Iris pigment epithelial cell (primary cell): Measurements from ENCODE around the gene ERVK3-1.

Experiments
- DNase-seq: peaks from one replicate; pipeline ENCODE4 v3.0.0-alpha.2; 2011; ENCODE audit warnings: low read depth

The ERVK3-1 gene

GRCh38 chr19:58364146-58364545 lies 59.0 kb downstream of the ERVK3-1 start:
- no peak for DNase-seq
